GM18520 (cell line): Measurements from ENCODE around the gene PGM1.

Source experiments
- ATAC-seq: cut with Tn5 transposase; IDR thresholded peaks from one replicate; pipeline ENCODE4 v1.9.1; 2021; ENCODE audit not compliant: unreplicated experiment

PGM1 gene

DNA sequence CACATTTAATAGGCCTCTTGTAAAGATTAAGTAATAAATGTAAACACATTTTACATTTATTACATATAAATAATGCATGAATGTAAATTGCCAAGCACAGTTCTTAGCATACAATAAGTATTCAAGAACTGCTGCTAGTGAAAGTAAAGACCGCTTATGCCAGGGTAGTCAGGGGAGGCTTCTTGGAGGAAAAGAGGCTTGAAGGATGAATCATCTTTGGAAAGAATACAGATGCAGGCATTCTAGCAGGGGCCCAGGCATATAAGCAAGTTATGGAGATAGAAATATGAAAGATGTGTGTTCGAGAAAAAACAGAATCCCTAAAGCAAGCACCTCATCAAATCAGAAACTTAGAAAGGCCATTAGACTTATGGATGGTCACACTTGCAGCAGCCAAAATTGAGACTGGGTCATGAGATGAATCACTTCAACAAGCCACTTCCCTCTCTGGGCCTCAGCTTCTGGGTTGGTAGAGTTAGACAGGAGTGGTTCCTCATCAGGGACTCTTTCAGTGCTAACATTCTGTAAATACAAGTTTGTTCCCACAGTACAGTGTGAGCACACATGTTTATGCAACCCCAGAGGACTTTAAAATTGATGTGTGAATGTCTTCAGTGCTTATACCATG lies 100.8 kb downstream of the PGM1 start:
- no peak for ATAC-seq

DNA sequence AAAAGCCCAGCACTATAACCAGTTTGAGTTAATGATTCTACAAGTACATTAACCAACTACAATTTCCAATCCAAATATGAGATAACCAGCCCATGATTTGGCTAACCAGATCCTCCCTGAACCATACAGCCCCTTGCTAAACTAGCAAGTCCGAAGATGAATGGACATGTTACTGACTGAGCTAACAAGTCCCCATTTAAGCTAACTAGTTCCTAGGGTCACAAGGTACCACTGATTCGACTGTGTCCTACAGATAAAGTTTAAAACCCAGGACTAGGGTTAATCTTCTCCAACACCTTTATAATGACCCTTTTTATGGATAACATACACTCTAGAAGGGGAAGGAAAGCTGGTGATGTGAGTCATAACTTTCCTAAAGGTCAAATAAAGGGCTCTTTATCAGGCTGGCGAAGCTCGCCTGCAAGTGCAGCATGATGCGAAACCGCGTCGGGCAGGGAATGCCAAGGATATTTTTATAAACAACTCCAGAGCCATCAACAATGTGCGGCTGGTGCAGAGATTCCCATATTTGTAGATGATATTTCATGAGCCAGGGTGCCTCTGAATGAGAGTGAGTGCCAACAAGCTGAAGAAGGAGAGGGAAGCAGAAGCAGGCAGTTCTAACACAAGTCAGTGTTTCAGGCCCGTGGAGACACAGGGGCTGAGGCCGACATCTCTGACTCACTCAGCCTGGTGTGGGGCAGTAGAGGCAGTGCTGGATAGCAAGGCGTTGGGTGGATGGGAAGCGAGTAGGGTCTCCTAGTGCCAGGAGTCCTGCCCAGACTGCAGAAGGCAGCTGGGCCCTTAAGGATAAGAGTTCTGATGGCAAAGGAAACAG lies 105.0 kb downstream of the PGM1 start:
- ATAC-seq = no peak

- no peak for ATAC-seq
Measured at GRCh38 chr1:63701187-63701586, 108.0 kb downstream of the PGM1 start.

DNA sequence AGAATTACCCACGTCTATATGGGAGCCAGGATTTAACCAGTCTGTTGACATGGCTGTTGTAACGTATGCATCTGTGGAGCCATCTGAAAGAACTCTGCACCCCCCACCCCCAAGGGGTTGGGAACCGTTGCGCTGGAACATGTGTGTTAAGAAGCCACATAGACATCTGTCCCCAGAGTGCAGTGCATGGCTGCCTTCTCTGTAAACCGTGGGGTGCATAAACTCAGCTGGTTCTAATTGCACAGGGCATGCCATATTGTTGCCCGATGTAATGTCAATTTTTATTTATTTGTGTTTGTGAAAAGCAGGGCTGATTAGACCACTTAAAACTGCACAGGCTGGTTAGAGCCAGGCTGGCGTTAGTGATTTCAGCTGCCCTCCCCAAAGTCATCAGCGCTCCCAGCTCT lies 110.5 kb downstream of the PGM1 start:
- no peak for ATAC-seq

GRCh38 chr1:63704443-63704842 lies 111.2 kb downstream of the PGM1 start:
- no peak for ATAC-seq

DNA sequence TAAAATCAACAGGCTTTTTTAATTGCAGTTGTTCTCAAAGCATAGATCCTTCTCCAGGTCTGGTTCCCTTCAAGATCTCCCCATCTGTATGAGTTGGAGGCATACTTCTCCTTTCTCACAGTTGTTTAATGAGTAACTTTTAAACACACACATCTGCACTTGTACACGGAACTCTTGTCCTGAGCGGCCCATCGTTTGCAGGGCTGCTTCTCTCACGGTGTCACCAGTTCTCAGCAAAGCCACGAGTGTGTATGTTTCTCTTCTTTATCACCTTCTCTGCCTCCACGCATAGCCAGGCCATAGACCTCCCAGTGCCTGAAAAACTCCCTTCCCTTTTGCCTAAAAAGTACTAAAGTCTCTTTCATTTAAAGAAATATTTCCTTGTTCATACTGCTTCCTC lies 111.9 kb downstream of the PGM1 start:
- no peak for ATAC-seq

DNA sequence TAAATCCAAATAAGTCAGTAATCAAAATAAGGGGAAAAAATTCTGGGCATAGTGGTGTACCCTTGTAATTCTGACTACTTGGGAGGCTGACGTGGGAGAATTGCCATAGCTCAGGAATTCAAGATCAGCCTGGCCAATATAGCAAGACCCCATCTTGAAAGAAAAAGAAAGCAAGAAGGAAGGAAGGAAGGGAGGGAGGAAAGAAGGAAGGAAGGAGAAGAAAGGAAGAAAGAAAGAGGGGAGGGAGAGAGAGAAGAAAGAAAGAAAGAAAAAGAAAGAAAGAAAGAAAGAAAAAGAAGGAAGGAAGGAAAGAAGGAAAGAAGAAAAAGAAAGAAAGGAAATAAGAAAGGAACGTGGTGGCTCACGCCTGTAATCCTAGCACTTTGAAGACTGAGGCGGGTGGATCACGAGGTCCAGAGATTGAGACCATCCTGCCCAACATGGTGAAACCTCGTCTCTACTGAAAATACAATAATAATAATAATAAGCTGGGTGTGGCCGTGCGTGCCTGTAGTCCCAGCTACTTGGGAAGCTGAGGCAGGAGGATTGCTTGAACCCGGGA lies 116.1 kb downstream of the PGM1 start:
- ATAC-seq = no peak
